HepG2 (cell line): ENCODE data around the gene SEMA4C. TPM values are rescaled to one million over a fixed set of nuclear protein-coding genes. Genes with fewer than 3 reads are reported as not detected.
A peak's percentile ranks its signal among the peaks of the same experiment; 100 is the strongest.

Experiments
- BATF2 ChIP-seq: sonication (generic); formaldehyde crosslinking; IDR thresholded peaks from 2 replicates; pipeline ENCODE4 v1.8.0; 2022; ENCODE audit warnings: mild to moderate bottlenecking, missing genetic modification reagents, moderate library complexity
- DRAP1 ChIP-seq: IDR thresholded peaks from 2 replicates; pipeline ENCODE4 v1.6.1; 2016; ENCODE audit warnings: missing genetic modification reagents, missing compliant biosample characterization
- EZH2 ChIP-seq: conservative IDR thresholded peaks from 2 replicates; pipeline ENCODE4 v1.6.1; 2012; ENCODE audit warnings: mild to moderate bottlenecking, low read depth, low read length, moderate library complexity
- MIXL1 ChIP-seq: IDR thresholded peaks from 2 replicates; pipeline ENCODE4 v1.6.1; 2016
- NAIF1 ChIP-seq: sonication (generic); formaldehyde crosslinking; IDR thresholded peaks from 2 replicates; pipeline ENCODE4 v1.5.0; 2020; ENCODE audit warnings: mild to moderate bottlenecking, missing genetic modification reagents, borderline replicate concordance
- NFE2L1 ChIP-seq: sonication (generic); formaldehyde crosslinking; IDR thresholded peaks from 2 replicates; pipeline ENCODE4 v1.4.0; 2020; ENCODE audit warnings: missing genetic modification reagents, mild to moderate bottlenecking, borderline replicate concordance
- PATZ1 ChIP-seq: sonication (generic); formaldehyde crosslinking; IDR thresholded peaks from 2 replicates; pipeline ENCODE4 v1.4.0; 2020; ENCODE audit warnings: missing genetic modification reagents
- PRMT3 ChIP-seq: sonication (generic); formaldehyde crosslinking; IDR thresholded peaks from 2 replicates; pipeline ENCODE4 v1.8.1; 2022; ENCODE audit warnings: low read depth, mild to moderate bottlenecking, moderate library complexity, missing genetic modification reagents, borderline replicate concordance
- SKI ChIP-seq: fragments of 450-650 bp; IDR thresholded peaks from one replicate; pipeline ENCODE4 v1.6.1; 2018; ENCODE audit warnings: mild to moderate bottlenecking; ENCODE audit not compliant: partially characterized antibody
- STAG1 ChIP-seq: sonication (generic); formaldehyde crosslinking; IDR thresholded peaks from 2 replicates; pipeline ENCODE4 v1.4.0; 2020; ENCODE audit warnings: missing genetic modification reagents
- ZFP62 ChIP-seq: sonication (generic); formaldehyde crosslinking; IDR thresholded peaks from 2 replicates; pipeline ENCODE4 v1.4.0; 2020; ENCODE audit warnings: missing genetic modification reagents
- ZNF225 ChIP-seq: sonication (generic); formaldehyde crosslinking; IDR thresholded peaks from 2 replicates; pipeline ENCODE4 v1.4.0; 2020; ENCODE audit warnings: mild to moderate bottlenecking, missing genetic modification reagents
- ZNF318 ChIP-seq: sonication (generic); formaldehyde crosslinking; IDR thresholded peaks from 2 replicates; pipeline ENCODE4 v1.4.0; 2020; ENCODE audit warnings: mild to moderate bottlenecking, missing genetic modification reagents
- ZNF451 ChIP-seq: sonication (generic); formaldehyde crosslinking; IDR thresholded peaks from 2 replicates; pipeline ENCODE4 v1.5.0; 2020; ENCODE audit warnings: mild to moderate bottlenecking, missing genetic modification reagents
- ZNF737 ChIP-seq: sonication (generic); formaldehyde crosslinking; IDR thresholded peaks from 2 replicates; pipeline ENCODE4 v1.5.0; 2020; ENCODE audit warnings: missing genetic modification reagents, mild to moderate bottlenecking, borderline replicate concordance
- ZNF800 ChIP-seq: sonication (generic); formaldehyde crosslinking; IDR thresholded peaks from 2 replicates; pipeline ENCODE4 v1.4.0; 2020; ENCODE audit warnings: missing genetic modification reagents
- ZNF839 ChIP-seq: sonication (generic); formaldehyde crosslinking; IDR thresholded peaks from 2 replicates; pipeline ENCODE4 v1.4.0; 2020; ENCODE audit warnings: missing genetic modification reagents, mild to moderate bottlenecking, borderline replicate concordance
- polyA plus RNA-seq, 8 experiments: library from polyadenylated mRNA; depleted of rRNA in 3 of 8; stranded (reverse) in 7 of 8; unstranded in 1 of 8; fragments of >200 nt; fragmentation: Illumina TruSeq in 4 of 8; extraction: Trizol in 4 of 8; gene quantifications; 2 replicates each; pipeline versions ENCODE4 v1.2.1 to v1.2.3, GENCODE V29; 2011 to 2016; ENCODE audit warnings: low read depth in 4 of 8, missing spikeins in 1 of 8, mixed read lengths in 1 of 8; ENCODE audit not compliant: insufficient read depth in 1 of 8
- total RNA-seq, 5 experiments: library from RNA; depleted of rRNA; stranded (reverse); fragments of >200 nt; fragmentation: Illumina TruSeq; extraction: Trizol; gene quantifications; 2 replicates each; pipeline ENCODE4 v1.2.3, GENCODE V29; 2016; ENCODE audit warnings: low read depth in 1 of 5

The SEMA4C gene
- total and polyA plus RNA-seq, 2 of the 13 experiments (the other 11 are each of a cell fraction or from before 2014, with no cell fraction given) = 25.9 to 46.6 TPM

GRCh38 chr2:96848264-96848663 lies 21.6 kb downstream of the SEMA4C start (continued):
- TF ChIP-seq ZNF318 (CRISPR knock-in tag) = no peak
- no peak for TF ChIP-seq NAIF1 (CRISPR knock-in tag)
- no peak for TF ChIP-seq DRAP1 (CRISPR knock-in tag)
- TF ChIP-seq NFE2L1 (CRISPR knock-in tag) = no peak
- no peak for TF ChIP-seq ZNF839 (CRISPR knock-in tag)
- TF ChIP-seq PATZ1 (CRISPR knock-in tag) = peak; percentile 20; the same call in 1 of the 2 replicates
- no peak for TF ChIP-seq STAG1 (CRISPR knock-in tag)
- no peak for TF ChIP-seq ZNF737 (CRISPR knock-in tag)
- no peak for TF ChIP-seq ZNF451 (CRISPR knock-in tag)
- TF ChIP-seq PRMT3 (CRISPR knock-in tag) = no peak
- no peak for TF ChIP-seq BATF2 (CRISPR knock-in tag)
- no peak for TF ChIP-seq ZNF800 (CRISPR knock-in tag)
- no peak for TF ChIP-seq MIXL1 (CRISPR knock-in tag)
- TF ChIP-seq EZH2 = no peak
- TF ChIP-seq ZNF225 (CRISPR knock-in tag) = no peak
- TF ChIP-seq ZFP62 (CRISPR knock-in tag) = no peak
- TF ChIP-seq SKI = peak; percentile 29
